ENCODE measurements around the gene ITM2C.

ITM2C gene

GRCh38 chr2:230924092-230924469 lies 59.3 kb downstream of the ITM2C start:
- Histone ChIP-seq H3K4me3 (ENCODE audit: low read depth, low read length) (no peak overlapping the region), H3K9me3 (ENCODE audit: control insufficient read depth, insufficient read depth, low read depth, low read length) (no peaks in the 10 kb centered on the region), H3K36me3 (ENCODE audit: control insufficient read depth in 2 of 2, insufficient read depth in 1 of 2, low read length in 2 of 2) (no peaks in the 10 kb centered on the region), H3K4me1 (ENCODE audit: control insufficient read depth, insufficient read depth, low read length) (no peaks in the 10 kb centered on the region), H3K27ac (ENCODE audit: extremely low read depth, low read depth, low read length) (no peak overlapping the region)
- ChIA-PET POLR2A (no interaction called here), CTCF (interaction anchor here (1.8 to 3.0 kb wide), 3 partner anchors 11 to 100 kb away, joined by 7 to 15 read pairs (median 9); no protein-coding TSS in a partner anchor)
- TF ChIP-seq ZNF449 (tag by site-specific recombination; IDR thresholded peaks at IDR 0.05) = no peak
- TF ChIP-seq ZNF324 (tag by site-specific recombination; IDR thresholded peaks at IDR 0.05) = no peak
- TF ChIP-seq ZNF423 (tag by site-specific recombination; IDR thresholded peaks at IDR 0.05) = no peak

DNA sequence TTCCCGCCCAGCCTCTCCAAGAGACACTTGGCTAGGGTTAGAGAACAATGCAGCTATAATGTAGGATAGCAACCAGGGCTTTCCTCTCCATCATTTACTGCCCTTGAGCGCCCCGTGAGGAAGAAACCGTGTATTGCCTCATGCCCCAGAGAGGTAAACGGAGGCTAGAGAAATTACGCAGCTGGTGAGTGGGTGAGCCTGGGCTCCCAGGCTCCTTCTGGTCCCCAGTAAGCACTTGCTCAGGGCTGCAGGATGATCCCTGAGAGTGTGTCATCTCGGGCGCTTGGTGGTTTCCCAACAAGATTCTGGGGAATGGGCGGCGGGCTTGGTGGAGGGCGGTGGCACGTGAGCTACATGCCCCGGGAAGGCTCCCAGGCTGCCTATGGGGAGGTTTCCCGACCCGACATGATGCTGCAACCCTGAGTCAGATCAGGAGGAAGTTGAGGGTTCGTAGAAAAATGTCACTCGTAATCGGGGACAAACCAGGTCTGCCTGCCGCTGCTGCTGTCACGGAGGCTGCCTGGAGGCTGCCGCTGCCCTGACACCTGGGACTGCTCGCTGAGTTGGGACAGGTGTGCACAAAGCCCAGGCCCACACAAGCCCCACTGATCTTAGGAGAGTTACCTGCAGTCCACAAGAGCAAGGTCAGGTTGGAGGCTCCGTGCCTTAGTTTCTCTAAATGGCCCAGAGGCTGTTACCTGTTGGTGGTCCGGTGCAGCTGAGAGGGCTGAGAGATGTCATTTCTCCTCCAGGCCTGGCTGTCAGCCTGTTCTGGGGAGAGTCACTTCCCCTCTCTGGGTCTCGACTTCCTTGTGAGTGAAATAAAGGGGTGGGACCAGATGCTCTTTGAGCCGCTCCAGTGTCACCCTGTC lies 60.0 kb downstream of the ITM2C start, which contains the start of gene GPR55:
Gene GPR55, minus strand, starts transcription at position 773 of the 872 bp plus-strand sequence. CDS start 14,280 bp downstream, outside the sequence.
- H3K27ac ChIP-seq (ENCODE audit: extremely low read depth, low read depth, low read length) = no peak within 1 kb of the TSS
- H3K4me3 ChIP-seq (ENCODE audit: low read depth, low read length) = no peak within 1 kb of the TSS
- TF ChIP-seq ZNF600 (tag by site-specific recombination; IDR thresholded peaks at IDR 0.05) (no peak), ZNF571 (tag by site-specific recombination; IDR thresholded peaks at IDR 0.05) (no peak), ZNF2 (tag by site-specific recombination; IDR thresholded peaks at IDR 0.05) (no peak), ZNF24 (tag by site-specific recombination; IDR thresholded peaks at IDR 0.05) (no peak), PRDM1 (tag by site-specific recombination; IDR thresholded peaks at IDR 0.05) (no peak), ZNF184 (tag by site-specific recombination; IDR thresholded peaks at IDR 0.05) (no peak), ZNF580 (tag by site-specific recombination; IDR thresholded peaks at IDR 0.05) (no peak)
- TF ChIP-seq, protein P1, sequence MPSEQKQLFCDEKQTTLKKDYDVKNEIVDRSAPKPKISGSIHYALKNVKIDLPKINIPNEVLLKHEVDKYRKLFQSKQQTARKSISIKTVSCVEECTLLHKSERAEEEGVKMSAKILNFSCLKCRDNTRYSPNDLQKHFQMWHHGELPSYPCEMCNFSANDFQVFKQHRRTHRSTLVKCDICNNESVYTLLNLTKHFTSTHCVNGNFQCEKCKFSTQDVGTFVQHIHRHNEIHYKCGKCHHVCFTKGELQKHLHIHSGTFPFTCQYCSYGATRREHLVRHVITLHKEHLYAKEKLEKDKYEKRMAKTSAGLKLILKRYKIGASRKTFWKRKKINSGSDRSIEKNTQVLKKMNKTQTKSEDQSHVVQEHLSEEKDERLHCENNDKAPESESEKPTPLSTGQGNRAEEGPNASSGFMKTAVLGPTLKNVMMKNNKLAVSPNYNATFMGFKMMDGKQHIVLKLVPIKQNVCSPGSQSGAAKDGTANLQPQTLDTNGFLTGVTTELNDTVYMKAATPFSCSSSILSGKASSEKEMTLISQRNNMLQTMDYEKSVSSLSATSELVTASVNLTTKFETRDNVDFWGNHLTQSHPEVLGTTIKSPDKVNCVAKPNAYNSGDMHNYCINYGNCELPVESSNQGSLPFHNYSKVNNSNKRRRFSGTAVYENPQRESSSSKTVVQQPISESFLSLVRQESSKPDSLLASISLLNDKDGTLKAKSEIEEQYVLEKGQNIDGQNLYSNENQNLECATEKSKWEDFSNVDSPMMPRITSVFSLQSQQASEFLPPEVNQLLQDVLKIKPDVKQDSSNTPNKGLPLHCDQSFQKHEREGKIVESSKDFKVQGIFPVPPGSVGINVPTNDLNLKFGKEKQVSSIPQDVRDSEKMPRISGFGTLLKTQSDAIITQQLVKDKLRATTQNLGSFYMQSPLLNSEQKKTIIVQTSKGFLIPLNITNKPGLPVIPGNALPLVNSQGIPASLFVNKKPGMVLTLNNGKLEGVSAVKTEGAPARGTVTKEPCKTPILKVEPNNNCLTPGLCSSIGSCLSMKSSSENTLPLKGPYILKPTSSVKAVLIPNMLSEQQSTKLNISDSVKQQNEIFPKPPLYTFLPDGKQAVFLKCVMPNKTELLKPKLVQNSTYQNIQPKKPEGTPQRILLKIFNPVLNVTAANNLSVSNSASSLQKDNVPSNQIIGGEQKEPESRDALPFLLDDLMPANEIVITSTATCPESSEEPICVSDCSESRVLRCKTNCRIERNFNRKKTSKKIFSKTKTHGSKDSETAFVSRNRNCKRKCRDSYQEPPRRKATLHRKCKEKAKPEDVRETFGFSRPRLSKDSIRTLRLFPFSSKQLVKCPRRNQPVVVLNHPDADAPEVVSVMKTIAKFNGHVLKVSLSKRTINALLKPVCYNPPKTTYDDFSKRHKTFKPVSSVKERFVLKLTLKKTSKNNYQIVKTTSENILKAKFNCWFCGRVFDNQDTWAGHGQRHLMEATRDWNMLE (tag by site-specific recombination; conservative IDR thresholded peaks at IDR 0.05; ENCODE audit: low read depth) = no peak
- TF ChIP-seq, protein P2, sequence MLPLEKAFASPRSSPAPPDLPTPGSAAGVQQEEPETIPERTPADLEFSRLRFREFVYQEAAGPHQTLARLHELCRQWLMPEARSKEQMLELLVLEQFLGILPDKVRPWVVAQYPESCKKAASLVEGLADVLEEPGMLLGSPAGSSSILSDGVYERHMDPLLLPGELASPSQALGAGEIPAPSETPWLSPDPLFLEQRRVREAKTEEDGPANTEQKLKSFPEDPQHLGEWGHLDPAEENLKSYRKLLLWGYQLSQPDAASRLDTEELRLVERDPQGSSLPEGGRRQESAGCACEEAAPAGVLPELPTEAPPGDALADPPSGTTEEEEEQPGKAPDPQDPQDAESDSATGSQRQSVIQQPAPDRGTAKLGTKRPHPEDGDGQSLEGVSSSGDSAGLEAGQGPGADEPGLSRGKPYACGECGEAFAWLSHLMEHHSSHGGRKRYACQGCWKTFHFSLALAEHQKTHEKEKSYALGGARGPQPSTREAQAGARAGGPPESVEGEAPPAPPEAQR (tag by site-specific recombination; IDR thresholded peaks at IDR 0.05) = no peak
- H3K36me3 ChIP-seq (ENCODE audit: control insufficient read depth in 2 of 2, insufficient read depth in 1 of 2, low read length in 2 of 2) = no peaks in the 10 kb centered on the region
- CTCF ChIA-PET = interaction anchor here (1.8 to 3.0 kb wide), 3 partner anchors 11 to 101 kb away, joined by 7 to 15 read pairs (median 9); no protein-coding TSS in a partner anchor
- no peaks in the 10 kb centered on the region for H3K9me3 ChIP-seq (ENCODE audit: control insufficient read depth, insufficient read depth, low read depth, low read length)
- no peaks in the 10 kb centered on the region for H3K4me1 ChIP-seq (ENCODE audit: control insufficient read depth, insufficient read depth, low read length)
- POLR2A ChIA-PET = no interaction called here

Data from HEK293 (cell line).